ENCODE measurements around the gene IAH1.

DNA sequence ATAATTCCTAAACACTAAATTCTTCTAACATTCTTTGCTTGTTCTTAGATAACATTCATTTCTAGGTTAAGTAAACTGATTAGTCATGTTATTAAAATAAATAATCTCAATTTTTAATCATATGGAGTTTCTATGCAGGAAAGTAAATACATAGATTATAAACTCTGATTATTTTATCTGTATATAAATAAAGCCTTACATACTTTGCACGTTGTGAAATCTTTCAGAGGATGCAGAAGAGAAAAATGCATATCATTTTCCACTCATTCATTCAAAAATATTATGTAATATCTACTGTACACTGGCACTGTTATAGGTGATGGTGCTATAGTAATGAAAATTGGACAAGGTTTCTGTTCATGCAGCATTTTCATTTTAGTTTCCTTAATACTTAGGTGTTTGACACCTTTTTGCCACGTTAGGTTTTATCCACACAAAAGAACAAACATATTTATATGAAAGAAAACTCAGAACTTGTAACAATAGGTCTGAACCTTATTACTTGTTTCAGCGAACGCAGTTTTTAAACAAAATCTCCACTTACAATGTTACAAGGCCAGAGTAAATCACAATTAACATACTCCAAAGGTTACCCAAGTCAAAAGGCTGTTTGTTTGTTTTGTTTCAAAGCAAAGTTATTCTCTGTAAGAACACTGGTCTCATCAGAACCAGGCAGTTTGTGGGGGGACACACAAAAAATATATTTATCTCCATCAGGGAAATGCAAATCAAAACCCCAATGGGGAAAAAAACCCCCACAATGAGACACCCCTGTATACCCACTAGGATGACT, 53.8 kb downstream of the IAH1 start:
- TF ChIP-seq, protein P1, sequence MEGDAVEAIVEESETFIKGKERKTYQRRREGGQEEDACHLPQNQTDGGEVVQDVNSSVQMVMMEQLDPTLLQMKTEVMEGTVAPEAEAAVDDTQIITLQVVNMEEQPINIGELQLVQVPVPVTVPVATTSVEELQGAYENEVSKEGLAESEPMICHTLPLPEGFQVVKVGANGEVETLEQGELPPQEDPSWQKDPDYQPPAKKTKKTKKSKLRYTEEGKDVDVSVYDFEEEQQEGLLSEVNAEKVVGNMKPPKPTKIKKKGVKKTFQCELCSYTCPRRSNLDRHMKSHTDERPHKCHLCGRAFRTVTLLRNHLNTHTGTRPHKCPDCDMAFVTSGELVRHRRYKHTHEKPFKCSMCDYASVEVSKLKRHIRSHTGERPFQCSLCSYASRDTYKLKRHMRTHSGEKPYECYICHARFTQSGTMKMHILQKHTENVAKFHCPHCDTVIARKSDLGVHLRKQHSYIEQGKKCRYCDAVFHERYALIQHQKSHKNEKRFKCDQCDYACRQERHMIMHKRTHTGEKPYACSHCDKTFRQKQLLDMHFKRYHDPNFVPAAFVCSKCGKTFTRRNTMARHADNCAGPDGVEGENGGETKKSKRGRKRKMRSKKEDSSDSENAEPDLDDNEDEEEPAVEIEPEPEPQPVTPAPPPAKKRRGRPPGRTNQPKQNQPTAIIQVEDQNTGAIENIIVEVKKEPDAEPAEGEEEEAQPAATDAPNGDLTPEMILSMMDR (IDR thresholded peaks at IDR 0.05), result no peak
- TF ChIP-seq POLR2A (IDR thresholded peaks at IDR 0.05), result no peak
